Immature natural killer cell (primary cell): ENCODE measurements around the gene UGT1A7. TPM values are rescaled to one million over a fixed set of nuclear protein-coding genes. Genes with fewer than 3 reads are reported as not detected.
"Not testable (repeated sequence)": the region's sequence is repeated elsewhere in the genome, so short reads cannot be mapped to it uniquely, and the experiment has no call there.

Source experiments
- DNase-seq, 3 donors: peaks; one replicate each; pipeline ENCODE4 v3.0.0; 2022; ENCODE audit warnings: mixed read lengths in 1 of 3
- H3K27ac Mint-ChIP-seq, 6 donors: one replicate each; pipeline ENCODE4 v1.8.0; 2020; ENCODE audit warnings: mixed read lengths in 6 of 6, mild to moderate bottlenecking in 5 of 6, inconsistent platforms in 4 of 6, moderate library complexity in 3 of 6
- H3K27me3 Mint-ChIP-seq, 3 donors: one replicate each; pipeline ENCODE4 v1.8.0; 2020 to 2021; ENCODE audit warnings: low read depth in 3 of 3, mild to moderate bottlenecking in 3 of 3, mixed read lengths in 3 of 3, moderate library complexity in 3 of 3, inconsistent platforms in 1 of 3
- H3K36me3 Mint-ChIP-seq, 3 donors: one replicate each; pipeline ENCODE4 v1.8.0; 2020; ENCODE audit warnings: mixed read lengths in 3 of 3, inconsistent platforms in 2 of 3, mild to moderate bottlenecking in 2 of 3
- H3K4me1 Mint-ChIP-seq, 2 donors: one replicate each; pipeline ENCODE4 v1.8.0; 2020; ENCODE audit warnings: inconsistent platforms in 2 of 2, mild to moderate bottlenecking in 2 of 2, mixed read lengths in 2 of 2, moderate library complexity in 1 of 2
- H3K4me3 Mint-ChIP-seq, 5 donors: one replicate each; pipeline ENCODE4 v1.8.0; 2020; ENCODE audit warnings: mild to moderate bottlenecking in 5 of 5, mixed read lengths in 5 of 5, inconsistent platforms in 3 of 5, moderate library complexity in 3 of 5
- H3K9me3 Mint-ChIP-seq, 6 donors: one replicate each; pipeline ENCODE4 v1.8.0; 2020; ENCODE audit warnings: mild to moderate bottlenecking in 6 of 6, mixed read lengths in 6 of 6, inconsistent platforms in 4 of 6, moderate library complexity in 3 of 6
- polyA plus RNA-seq, 3 donors: library from polyadenylated mRNA; unstranded; fragments of 300-500 nt; fragmentation: Illumina TruSeq; gene quantifications; one replicate each; pipeline ENCODE4 v1.2.3, GENCODE V29; 2021

Gene UGT1A7
- polyA plus RNA-seq, 3 donors from 2014 or later: not detected

DNA sequence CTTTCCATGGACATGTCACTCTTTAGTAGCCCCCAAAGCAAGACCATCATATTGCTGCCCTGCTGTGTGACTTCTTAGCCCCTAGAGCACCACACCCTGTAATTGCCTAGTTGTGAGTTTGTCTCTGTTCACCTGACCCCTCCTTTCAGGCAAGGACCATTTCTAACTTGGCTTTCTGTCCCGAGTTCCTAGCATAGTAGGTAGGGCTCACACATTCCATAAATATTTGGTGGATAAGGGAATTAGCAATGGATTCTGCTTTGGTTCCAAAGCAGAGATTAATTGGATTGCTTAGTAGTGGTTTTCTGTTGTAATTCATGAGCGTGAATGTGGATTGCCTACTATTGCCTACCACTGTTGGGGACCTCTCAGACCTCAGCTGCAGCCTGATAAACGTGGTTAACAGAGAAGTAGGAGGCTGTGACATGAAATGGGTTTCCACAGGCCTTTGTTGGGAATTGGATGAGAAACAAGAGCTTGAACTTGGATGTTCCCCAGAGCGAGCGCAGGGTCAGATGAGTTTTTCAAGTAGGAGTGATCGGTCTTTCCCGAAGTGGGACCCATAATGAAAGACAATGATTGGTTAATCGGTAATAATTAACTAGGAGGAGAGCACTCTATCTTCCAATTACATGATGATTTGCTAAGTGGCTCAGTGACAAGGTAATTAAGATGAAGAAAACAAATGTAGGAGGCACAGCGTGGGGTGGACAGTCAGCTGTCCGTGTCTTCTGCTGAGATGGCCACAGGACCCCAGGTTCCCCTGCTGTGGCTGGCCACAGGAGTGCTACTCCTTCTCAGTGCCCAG, 65.0 kb downstream of the UGT1A7 start:
- H3K27me3 Mint-ChIP-seq: peaks cover 0 to 10% (median 3%) of the 10 kb centered on the region in 3 donors

GRCh38 chr2:233747283-233747544, 65.5 kb downstream of the UGT1A7 start:
- H3K36me3 Mint-ChIP-seq: no peaks in the 10 kb centered on the region
- H3K9me3 Mint-ChIP-seq: peaks cover 0 to 17% (median 4%) of the 10 kb centered on the region in 6 donors
- H3K27me3 Mint-ChIP-seq: peaks cover 0 to 15% (median 5%) of the 10 kb centered on the region in 3 donors

More for the DNA sequence above, 65.0 kb downstream of the UGT1A7 start:
- Mint-ChIP-seq H3K27ac (no peak overlapping the region), H3K4me1 (no peaks in the 10 kb centered on the region), H3K4me3 (no peak overlapping the region), H3K36me3 (no peaks in the 10 kb centered on the region), H3K9me3 (peaks cover 0 to 15% (median 4%) of the 10 kb centered on the region in 6 donors)
- DNase-seq: no peak

DNA sequence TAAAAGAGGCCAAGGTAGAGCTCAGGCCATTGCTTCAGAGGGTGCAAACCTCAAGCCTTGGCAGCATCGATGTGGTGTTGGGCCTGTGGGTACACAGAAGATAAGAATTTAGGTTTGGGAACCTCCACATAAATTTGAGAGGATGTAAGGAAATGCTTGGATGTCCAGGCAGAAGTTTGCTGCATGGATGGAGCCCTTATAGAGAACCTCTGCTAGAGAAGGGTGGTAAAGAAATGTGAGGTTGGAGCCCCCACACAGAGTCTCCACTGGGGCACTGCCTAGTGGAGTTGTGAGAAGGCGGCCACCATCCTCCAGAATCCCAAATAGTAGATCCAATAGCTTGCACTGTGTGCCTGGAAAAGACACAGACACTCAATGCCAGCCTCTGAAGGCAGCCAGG, 69.0 kb downstream of the UGT1A7 start:
- H3K36me3 Mint-ChIP-seq, H3K4me3 Mint-ChIP-seq, H3K27ac Mint-ChIP-seq, DNase-seq, H3K4me1 Mint-ChIP-seq: not testable (repeated sequence)
- peaks cover 0 to 17% (median 4%) of the 10 kb centered on the region in 6 donors for H3K9me3 Mint-ChIP-seq
- H3K27me3 Mint-ChIP-seq: peaks cover 0 to 17% (median 2%) of the 10 kb centered on the region in 3 donors

More at GRCh38 chr2:233747283-233747544, 65.5 kb downstream of the UGT1A7 start:
- no peak for DNase-seq
- no peaks in the 10 kb centered on the region for H3K4me1 Mint-ChIP-seq
- H3K4me3 Mint-ChIP-seq: no peak overlapping the region
- H3K27ac Mint-ChIP-seq: no peak overlapping the region

DNA sequence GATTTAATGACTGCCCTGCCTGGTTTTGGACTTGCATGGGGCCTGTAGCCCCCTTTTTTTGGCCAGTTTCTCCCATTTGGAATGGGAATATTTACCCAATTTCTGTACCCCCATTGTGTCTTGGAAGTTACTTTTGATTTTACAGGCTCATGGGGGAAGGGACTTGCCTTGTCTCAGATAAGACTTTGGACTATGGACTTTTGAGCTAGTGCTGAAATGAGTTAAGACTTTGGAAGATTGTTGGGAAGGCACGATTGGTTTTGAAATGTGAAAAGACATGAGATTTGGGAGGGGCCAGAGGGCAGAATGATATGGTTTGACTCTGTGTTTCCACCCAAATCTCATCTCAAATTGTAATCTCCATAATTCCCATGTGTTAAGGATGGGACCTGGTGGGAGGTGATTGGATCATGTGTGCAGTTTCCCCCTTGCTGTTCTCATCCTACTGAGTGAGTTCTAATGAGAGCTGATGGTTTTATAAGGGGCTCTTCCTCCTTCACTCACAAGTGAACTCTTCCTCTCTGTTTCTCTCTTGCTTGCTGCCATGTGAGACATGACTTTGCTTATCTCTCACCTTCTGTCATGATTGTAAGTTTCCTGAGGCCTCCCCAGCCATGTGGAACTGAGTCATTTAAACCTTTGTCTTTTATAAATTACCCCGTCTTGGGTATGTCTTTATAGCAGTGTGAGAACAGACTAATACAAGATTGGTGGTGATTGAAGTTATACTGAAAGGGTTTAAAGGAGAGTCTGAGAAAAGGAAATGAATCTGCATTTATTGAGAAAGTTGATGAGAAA, 69.7 kb downstream of the UGT1A7 start:
- peaks cover 0 to 17% (median 2%) of the 10 kb centered on the region in 3 donors for H3K27me3 Mint-ChIP-seq
- not testable (repeated sequence) for H3K4me3 Mint-ChIP-seq, H3K27ac Mint-ChIP-seq

GRCh38 chr2:233754872-233755611, 73.3 kb downstream of the UGT1A7 start:
- Mint-ChIP-seq H3K4me1 (no peaks in the 10 kb centered on the region), H3K27me3 (peaks cover 0 to 10% (median 2%) of the 10 kb centered on the region in 3 donors), H3K4me3 (no peak overlapping the region), H3K36me3 (no peaks in the 10 kb centered on the region), H3K9me3 (peaks cover 0 to 15% (median 2%) of the 10 kb centered on the region in 6 donors), H3K27ac (no peak overlapping the region)
- DNase-seq: no peak

More for the DNA sequence above, 69.7 kb downstream of the UGT1A7 start:
- H3K36me3 Mint-ChIP-seq, DNase-seq, H3K4me1 Mint-ChIP-seq: not testable (repeated sequence)
- H3K9me3 Mint-ChIP-seq: peaks cover 0 to 17% (median 4%) of the 10 kb centered on the region in 6 donors

DNA sequence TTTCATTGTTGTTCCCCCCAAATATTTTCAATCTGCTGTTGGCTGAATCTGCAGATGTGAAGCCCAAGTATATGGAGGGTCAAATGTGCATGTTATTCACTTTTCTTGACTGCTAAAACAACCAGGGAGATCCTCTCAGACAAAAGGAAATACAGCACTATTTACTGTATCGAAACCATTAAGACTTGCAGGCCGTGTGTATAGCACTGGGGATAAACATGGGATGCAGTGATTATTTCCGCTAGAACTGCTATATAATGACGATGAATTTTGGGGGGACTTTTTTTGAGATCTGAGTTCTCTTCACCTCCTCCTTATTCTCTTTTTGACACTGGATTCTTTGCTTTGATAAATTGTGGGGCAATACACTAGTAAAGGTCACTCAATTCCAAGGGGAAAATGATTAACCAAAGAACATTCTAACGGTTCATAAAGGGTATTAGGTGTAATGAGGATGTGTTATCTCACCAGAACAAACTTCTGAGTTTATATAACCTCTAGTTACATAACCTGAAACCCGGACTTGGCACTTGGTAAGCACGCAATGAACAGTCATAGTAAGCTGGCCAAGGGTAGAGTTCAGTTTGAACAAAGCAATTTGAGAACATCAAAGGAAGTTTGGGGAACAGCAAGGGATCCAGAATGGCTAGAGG, 74.9 kb downstream of the UGT1A7 start:
- no peaks in the 10 kb centered on the region for H3K4me1 Mint-ChIP-seq
- H3K4me3 Mint-ChIP-seq: no peak overlapping the region
- H3K9me3 Mint-ChIP-seq: peaks cover 0 to 3% (median 0%) of the 10 kb centered on the region in 6 donors
- DNase-seq: no peak
- H3K27me3 Mint-ChIP-seq: peaks cover 0 to 8% (median 5%) of the 10 kb centered on the region in 3 donors
- no peak overlapping the region for H3K27ac Mint-ChIP-seq
- no peaks in the 10 kb centered on the region for H3K36me3 Mint-ChIP-seq

GRCh38 chr2:233758141-233758540, 76.4 kb downstream of the UGT1A7 start:
- no peaks in the 10 kb centered on the region for H3K9me3 Mint-ChIP-seq
- peaks cover 0 to 3% (median 0%) of the 10 kb centered on the region in 3 donors for H3K27me3 Mint-ChIP-seq
- DNase-seq: no peak
- no peaks in the 10 kb centered on the region for H3K4me1 Mint-ChIP-seq
- no peak overlapping the region for H3K4me3 Mint-ChIP-seq
- H3K27ac Mint-ChIP-seq: no peak overlapping the region
- H3K36me3 Mint-ChIP-seq: no peaks in the 10 kb centered on the region

- Mint-ChIP-seq H3K9me3 (no peaks in the 10 kb centered on the region), H3K27me3 (peaks cover 0 to 6% (median 4%) of the 10 kb centered on the region in 3 donors), H3K27ac (no peak overlapping the region), H3K4me3 (no peak overlapping the region), H3K36me3 (no peaks in the 10 kb centered on the region), H3K4me1 (no peaks in the 10 kb centered on the region)
- no peak for DNase-seq
Observed at GRCh38 chr2:233758849-233759248, 77.1 kb downstream of the UGT1A7 start.

DNA sequence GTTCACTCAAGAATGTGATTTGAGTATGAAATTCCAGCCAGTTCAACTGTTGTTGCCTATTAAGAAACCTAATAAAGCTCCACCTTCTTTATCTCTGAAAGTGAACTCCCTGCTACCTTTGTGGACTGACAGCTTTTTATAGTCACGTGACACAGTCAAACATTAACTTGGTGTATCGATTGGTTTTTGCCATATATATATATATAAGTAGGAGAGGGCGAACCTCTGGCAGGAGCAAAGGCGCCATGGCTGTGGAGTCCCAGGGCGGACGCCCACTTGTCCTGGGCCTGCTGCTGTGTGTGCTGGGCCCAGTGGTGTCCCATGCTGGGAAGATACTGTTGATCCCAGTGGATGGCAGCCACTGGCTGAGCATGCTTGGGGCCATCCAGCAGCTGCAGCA, 78.3 kb downstream of the UGT1A7 start, which contains the start of gene UGT1A1:
Gene UGT1A1, plus strand, starts transcription at position 228 of the 400 bp plus-strand sequence. Its CDS starts 18 bp downstream, at position 246.
- no peak within 1 kb of the TSS for H3K27ac Mint-ChIP-seq
- no peaks in the 10 kb centered on the region for H3K4me1 Mint-ChIP-seq
- H3K9me3 Mint-ChIP-seq: no peaks in the 10 kb centered on the region
- no peaks in the 10 kb centered on the region for H3K36me3 Mint-ChIP-seq
- H3K27me3 Mint-ChIP-seq: peaks cover 0 to 6% (median 4%) of the 10 kb centered on the region in 3 donors
- no peak for DNase-seq
- no peak within 1 kb of the TSS for H3K4me3 Mint-ChIP-seq

- Mint-ChIP-seq H3K27me3 (peaks cover 0 to 6% (median 4%) of the 10 kb centered on the region in 3 donors), H3K4me1 (no peaks in the 10 kb centered on the region), H3K4me3 (no peak overlapping the region), H3K36me3 (no peaks in the 10 kb centered on the region), H3K27ac (no peak overlapping the region), H3K9me3 (no peaks in the 10 kb centered on the region)
- no peak for DNase-seq
Observed at GRCh38 chr2:233761040-233761769, 79.5 kb downstream of the UGT1A7 start.

- no peak for DNase-seq
- Mint-ChIP-seq H3K36me3 (no peaks in the 10 kb centered on the region), H3K4me3 (no peak overlapping the region), H3K27ac (no peak overlapping the region), H3K27me3 (peaks cover 0 to 9% (median 6%) of the 10 kb centered on the region in 3 donors), H3K4me1 (no peaks in the 10 kb centered on the region), H3K9me3 (peaks cover 0 to under 1% (median 0%) of the 10 kb centered on the region in 6 donors)
Observed at GRCh38 chr2:233764264-233764663, 82.6 kb downstream of the UGT1A7 start.

DNA sequence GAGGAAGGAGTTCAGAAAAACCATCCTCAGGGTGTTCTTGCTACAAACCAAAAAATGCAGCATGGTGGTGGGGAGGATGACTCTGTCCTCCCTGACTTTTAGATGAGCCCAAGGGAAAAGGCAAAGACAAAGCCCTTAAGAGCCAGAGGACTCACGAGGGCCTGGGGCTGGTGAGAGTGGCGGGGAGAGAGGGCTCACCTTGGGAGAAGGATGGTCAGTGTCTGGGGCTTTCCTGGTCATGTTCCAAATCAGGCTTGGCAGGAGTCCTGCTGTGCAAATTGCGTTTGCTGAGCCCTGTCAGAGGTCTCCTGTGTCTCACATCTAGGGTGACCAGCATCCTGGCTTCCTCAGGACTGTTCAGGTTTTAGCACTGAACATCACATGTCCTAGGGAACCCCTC, 83.1 kb downstream of the UGT1A7 start:
- H3K27ac Mint-ChIP-seq: no peak overlapping the region
- H3K4me1 Mint-ChIP-seq: no peaks in the 10 kb centered on the region
- H3K36me3 Mint-ChIP-seq: no peaks in the 10 kb centered on the region
- H3K27me3 Mint-ChIP-seq: peaks cover 0 to 10% (median 6%) of the 10 kb centered on the region in 3 donors
- H3K9me3 Mint-ChIP-seq: peaks cover 0 to 2% (median 0%) of the 10 kb centered on the region in 6 donors
- DNase-seq: no peak
- no peak overlapping the region for H3K4me3 Mint-ChIP-seq

- Mint-ChIP-seq H3K9me3 (peaks cover 0 to 2% (median 0%) of the 10 kb centered on the region in 6 donors), H3K27ac (no peak overlapping the region), H3K27me3 (peaks cover 0 to 17% (median 3%) of the 10 kb centered on the region in 3 donors), H3K4me1 (no peaks in the 10 kb centered on the region), H3K36me3 (no peaks in the 10 kb centered on the region), H3K4me3 (no peak overlapping the region)
- no peak for DNase-seq
Observed at GRCh38 chr2:233766416-233766815, 84.7 kb downstream of the UGT1A7 start.
